GOT3 (cell line): ENCODE measurements around the gene C1QTNF9.
"Not testable (repeated sequence)": the region's sequence is repeated elsewhere in the genome, so short reads cannot be mapped to it uniquely, and the experiment has no call there.

Experiments
- DNase-seq: peaks from one replicate; lab custom pipeline; 2025; ENCODE audit warnings: mixed read lengths; lab: John Stamatoyannopoulos, UW

Gene C1QTNF9

GRCh38 chr13:24309300-24309699 lies at the start of gene C1QTNF9:
Gene C1QTNF9 (plus strand): TSS chr13:24309580. CDS start chr13:24316004, 6,424 bp downstream.
- DNase-seq, result not testable (repeated sequence)

GRCh38 chr13:24261566-24261965 lies 47.8 kb upstream of the C1QTNF9 start:
- no peak for DNase-seq

- DNase-seq, result no peak
Measured at GRCh38 chr13:24263632-24264031, 45.7 kb upstream of the C1QTNF9 start.

- no peak for DNase-seq
Measured at GRCh38 chr13:24264976-24265375, 44.4 kb upstream of the C1QTNF9 start.

- DNase-seq, result no peak
Measured at GRCh38 chr13:24265453-24265852, 43.9 kb upstream of the C1QTNF9 start.

GRCh38 chr13:24267274-24267673 lies 42.1 kb upstream of the C1QTNF9 start:
- no peak for DNase-seq

GRCh38 chr13:24267801-24268200 lies 41.6 kb upstream of the C1QTNF9 start:
- no peak for DNase-seq

GRCh38 chr13:24269821-24270220 lies 39.6 kb upstream of the C1QTNF9 start:
- DNase-seq, result no peak

GRCh38 chr13:24270639-24271141 lies 38.7 kb upstream of the C1QTNF9 start:
- DNase-seq, result no peak

GRCh38 chr13:24271231-24271600 lies 38.2 kb upstream of the C1QTNF9 start:
- no peak for DNase-seq

- no peak for DNase-seq
Measured at GRCh38 chr13:24271601-24272451, 37.6 kb upstream of the C1QTNF9 start.

GRCh38 chr13:24272452-24273161 lies 36.8 kb upstream of the C1QTNF9 start:
- no peak for DNase-seq

- DNase-seq, result no peak
Measured at GRCh38 chr13:24273926-24274325, 35.5 kb upstream of the C1QTNF9 start.

GRCh38 chr13:24274452-24275021 lies 34.8 kb upstream of the C1QTNF9 start:
- DNase-seq, result no peak

GRCh38 chr13:24275041-24275440 lies 34.3 kb upstream of the C1QTNF9 start:
- no peak for DNase-seq

GRCh38 chr13:24276306-24276705 lies 33.1 kb upstream of the C1QTNF9 start:
- DNase-seq, result no peak

- DNase-seq, result no peak
Measured at GRCh38 chr13:24276861-24277260, 32.5 kb upstream of the C1QTNF9 start.

- DNase-seq, result no peak
Measured at GRCh38 chr13:24277761-24278160, 31.6 kb upstream of the C1QTNF9 start.

- DNase-seq, result no peak
Measured at GRCh38 chr13:24279327-24280110, 29.9 kb upstream of the C1QTNF9 start.

- no peak for DNase-seq
Measured at GRCh38 chr13:24280720-24281119, 28.7 kb upstream of the C1QTNF9 start.

GRCh38 chr13:24281188-24282008 lies 28.0 kb upstream of the C1QTNF9 start:
- no peak for DNase-seq
